ENCODE data around the gene HIGD1C.
"Not testable (repeated sequence)": the region's sequence is repeated elsewhere in the genome, so short reads cannot be mapped to it uniquely, and the experiment has no call there.

HIGD1C gene

GRCh38 chr12:50952510-50952909 is at the start of gene HIGD1C:
Gene HIGD1C (plus strand): TSS chr12:50952544. CDS start chr12:50953999, 1,455 bp downstream.
- TF ChIP-seq, protein P1, sequence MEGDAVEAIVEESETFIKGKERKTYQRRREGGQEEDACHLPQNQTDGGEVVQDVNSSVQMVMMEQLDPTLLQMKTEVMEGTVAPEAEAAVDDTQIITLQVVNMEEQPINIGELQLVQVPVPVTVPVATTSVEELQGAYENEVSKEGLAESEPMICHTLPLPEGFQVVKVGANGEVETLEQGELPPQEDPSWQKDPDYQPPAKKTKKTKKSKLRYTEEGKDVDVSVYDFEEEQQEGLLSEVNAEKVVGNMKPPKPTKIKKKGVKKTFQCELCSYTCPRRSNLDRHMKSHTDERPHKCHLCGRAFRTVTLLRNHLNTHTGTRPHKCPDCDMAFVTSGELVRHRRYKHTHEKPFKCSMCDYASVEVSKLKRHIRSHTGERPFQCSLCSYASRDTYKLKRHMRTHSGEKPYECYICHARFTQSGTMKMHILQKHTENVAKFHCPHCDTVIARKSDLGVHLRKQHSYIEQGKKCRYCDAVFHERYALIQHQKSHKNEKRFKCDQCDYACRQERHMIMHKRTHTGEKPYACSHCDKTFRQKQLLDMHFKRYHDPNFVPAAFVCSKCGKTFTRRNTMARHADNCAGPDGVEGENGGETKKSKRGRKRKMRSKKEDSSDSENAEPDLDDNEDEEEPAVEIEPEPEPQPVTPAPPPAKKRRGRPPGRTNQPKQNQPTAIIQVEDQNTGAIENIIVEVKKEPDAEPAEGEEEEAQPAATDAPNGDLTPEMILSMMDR (IDR thresholded peaks at IDR 0.05; ENCODE audit: low read depth, low read length, missing control alignments) = no peak
- no peak for DNase-seq (ENCODE audit: extremely low read depth, low read depth)
- H3K4me3 ChIP-seq (replicated peaks; ENCODE audit: low read depth, low read length) = no peak within 1 kb of the TSS

DNA sequence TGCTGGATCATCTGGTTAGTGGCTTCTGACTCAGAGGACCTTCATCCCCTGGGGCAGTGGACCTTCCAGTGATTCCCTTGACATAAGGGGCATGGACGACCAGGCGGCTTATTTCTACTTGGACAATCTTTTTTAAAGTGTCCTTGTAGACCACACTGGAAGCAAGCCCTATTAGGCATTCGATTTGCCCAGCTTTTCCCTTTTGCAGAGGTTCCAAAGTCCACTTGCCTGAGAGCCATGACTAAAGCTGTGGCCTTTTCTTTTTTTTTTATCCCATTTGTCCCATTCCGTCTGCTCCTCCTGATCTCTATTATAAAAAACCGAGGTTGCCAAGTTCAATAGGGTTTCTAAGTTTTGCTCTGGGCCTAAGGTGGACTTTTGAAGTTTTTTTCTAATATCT is 43.9 kb upstream of the HIGD1C start:
- H3K4me3 ChIP-seq (replicated peaks; ENCODE audit: low read depth, low read length); DNase-seq (ENCODE audit: extremely low read depth, low read depth): not testable (repeated sequence)

DNA sequence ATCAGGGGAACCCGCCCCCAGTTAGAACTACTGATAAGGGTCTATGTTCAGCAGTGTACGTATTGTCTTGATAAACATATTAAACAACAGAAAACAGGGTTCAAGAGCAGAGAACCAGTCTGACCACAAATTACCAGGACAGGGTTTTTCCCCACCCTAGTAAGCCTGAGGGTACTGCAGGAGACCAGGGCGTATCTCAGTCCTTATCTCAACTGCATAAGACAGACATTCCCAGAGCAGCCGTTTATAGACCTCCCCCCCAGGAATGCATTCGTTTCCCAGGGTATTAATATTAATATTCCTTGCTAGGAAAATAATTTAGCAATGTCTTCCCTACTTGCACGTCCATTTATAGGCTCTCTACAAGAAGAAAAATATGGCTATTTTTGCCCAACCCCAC is 40.0 kb upstream of the HIGD1C start:
- H3K4me3 ChIP-seq (replicated peaks; ENCODE audit: low read depth, low read length); DNase-seq (ENCODE audit: extremely low read depth, low read depth): not testable (repeated sequence)

- DNase-seq (ENCODE audit: extremely low read depth, low read depth) = no peak
- TF ChIP-seq, protein P1 (IDR thresholded peaks at IDR 0.05; ENCODE audit: low read depth, low read length, missing control alignments) = no peak
- no peak overlapping the region for H3K4me3 ChIP-seq (replicated peaks; ENCODE audit: low read depth, low read length)
Observed at GRCh38 chr12:50913224-50913623, 39.1 kb upstream of the HIGD1C start.

- no peak overlapping the region for H3K4me3 ChIP-seq (replicated peaks; ENCODE audit: low read depth, low read length)
- no peak for DNase-seq (ENCODE audit: extremely low read depth, low read depth)
- TF ChIP-seq, protein P1 (IDR thresholded peaks at IDR 0.05; ENCODE audit: low read depth, low read length, missing control alignments) = no peak
Observed at GRCh38 chr12:50914872-50915484, 37.4 kb upstream of the HIGD1C start.

- DNase-seq (ENCODE audit: extremely low read depth, low read depth) = no peak
- TF ChIP-seq, protein P1 (IDR thresholded peaks at IDR 0.05; ENCODE audit: low read depth, low read length, missing control alignments) = no peak
- no peak overlapping the region for H3K4me3 ChIP-seq (replicated peaks; ENCODE audit: low read depth, low read length)
Observed at GRCh38 chr12:50916292-50916691, 36.1 kb upstream of the HIGD1C start.

- DNase-seq (ENCODE audit: extremely low read depth, low read depth) = no peak
- TF ChIP-seq, protein P1 (IDR thresholded peaks at IDR 0.05; ENCODE audit: low read depth, low read length, missing control alignments) = no peak
- H3K4me3 ChIP-seq (replicated peaks; ENCODE audit: low read depth, low read length) = no peak overlapping the region
Observed at GRCh38 chr12:50918584-50919316, 33.6 kb upstream of the HIGD1C start.

GRCh38 chr12:50922820-50923219 is 29.5 kb upstream of the HIGD1C start:
- TF ChIP-seq, protein P1 (IDR thresholded peaks at IDR 0.05; ENCODE audit: low read depth, low read length, missing control alignments) = no peak
- no peak overlapping the region for H3K4me3 ChIP-seq (replicated peaks; ENCODE audit: low read depth, low read length)
- DNase-seq (ENCODE audit: extremely low read depth, low read depth) = no peak
